ENCODE measurements around the gene DIAPH3.

Gene DIAPH3

DNA sequence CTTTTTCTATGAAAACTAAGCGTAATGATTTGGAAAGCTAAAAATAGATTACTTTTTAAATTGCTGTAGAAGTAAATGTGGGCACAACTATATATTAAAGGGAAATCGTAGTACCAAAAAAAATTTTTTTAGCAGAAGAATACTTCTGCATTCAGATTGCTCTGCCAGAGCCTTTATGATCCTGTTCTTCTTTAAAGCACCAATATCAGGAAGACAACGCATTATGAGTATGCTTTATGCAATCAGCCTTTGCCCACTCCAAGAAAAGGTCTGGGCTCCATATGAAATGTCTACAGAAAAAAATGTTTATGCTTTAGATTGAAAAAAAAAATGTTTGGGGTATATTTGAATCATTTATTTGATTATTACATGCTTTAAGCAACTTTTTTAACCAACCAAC, 137.4 kb downstream of the DIAPH3 start:
- no peak for DNase-seq (ENCODE audit: low read depth in 2 of 2)

DNA sequence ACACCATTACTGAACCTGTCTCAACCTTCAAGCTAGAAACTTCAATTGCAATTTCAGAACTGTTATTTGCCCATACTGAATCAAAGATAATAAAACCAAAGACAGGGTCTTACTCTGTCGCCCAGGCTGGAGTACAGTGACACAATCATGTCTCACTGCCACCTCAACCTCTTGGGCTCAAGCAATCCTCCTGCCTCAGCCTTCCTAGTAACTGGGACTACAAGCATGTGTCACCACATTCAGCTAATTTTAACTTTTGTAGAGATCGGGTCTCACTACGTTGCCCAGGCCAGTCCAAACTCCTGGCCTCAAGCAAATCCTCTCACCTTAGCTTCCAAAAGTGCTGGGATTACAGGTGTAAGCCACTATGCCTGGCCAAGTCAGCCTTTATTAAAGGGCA, 143.4 kb downstream of the DIAPH3 start:
- DNase-seq (ENCODE audit: low read depth in 2 of 2) = no peak

DNA sequence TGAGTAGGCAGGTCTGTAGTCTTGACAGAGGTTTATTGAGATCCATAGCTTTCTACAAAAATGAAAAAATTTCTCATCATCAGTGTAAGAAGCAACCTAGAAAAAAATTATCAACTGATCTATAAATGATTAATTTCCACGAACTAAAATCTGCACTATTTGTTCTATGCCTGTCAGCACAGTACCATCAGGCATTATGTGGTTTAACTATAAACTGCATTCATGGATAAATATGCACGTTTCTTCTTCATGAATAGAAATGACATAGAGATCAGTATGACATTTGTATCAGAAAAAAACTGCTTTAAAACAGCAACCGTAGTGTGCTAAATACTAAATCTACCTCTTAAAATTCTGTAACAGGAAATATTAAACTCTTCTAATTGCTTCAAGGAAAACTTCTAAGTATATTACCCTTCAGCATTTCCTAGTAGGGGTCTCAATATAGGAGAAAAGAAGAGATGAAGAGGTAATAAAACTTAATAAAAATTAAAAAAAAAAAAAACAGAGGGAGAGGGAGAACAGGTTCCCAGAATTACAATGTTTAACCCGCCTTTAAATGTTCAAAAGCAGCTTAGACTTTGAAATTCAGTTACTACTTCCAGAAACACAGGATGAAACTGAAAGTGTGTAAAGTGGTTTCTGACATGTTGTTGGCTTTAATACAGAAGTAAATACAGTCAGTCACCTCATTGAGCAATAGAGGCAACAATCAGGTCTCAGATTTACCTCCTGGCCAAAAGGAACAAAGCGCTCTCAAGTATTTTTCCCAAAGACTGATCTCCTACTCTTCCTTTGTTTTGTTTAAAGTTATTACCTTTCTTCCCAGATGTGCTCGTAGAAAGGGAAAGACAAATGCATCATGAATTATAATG, 144.4 kb downstream of the DIAPH3 start:
- DNase-seq (ENCODE audit: low read depth in 2 of 2) = no peak

DNA sequence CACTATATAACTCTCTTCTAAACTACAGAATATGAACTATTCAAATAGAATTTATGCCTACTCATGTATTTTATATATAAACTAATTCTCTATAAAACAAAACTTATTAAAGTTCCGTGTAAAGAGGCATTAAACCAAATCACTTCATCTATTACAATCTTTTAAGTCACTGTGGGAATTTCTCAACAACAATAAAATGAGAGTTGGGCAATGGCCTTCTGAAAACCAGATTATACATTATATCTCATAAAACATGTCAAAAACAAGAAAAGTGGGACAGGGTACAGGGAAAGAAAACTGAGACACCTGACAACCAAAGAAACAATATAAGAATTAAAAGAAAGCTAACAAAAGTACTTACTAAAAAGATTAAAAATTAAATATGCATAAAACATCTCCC, 145.2 kb downstream of the DIAPH3 start:
- DNase-seq (ENCODE audit: low read depth in 2 of 2) = no peak

DNA sequence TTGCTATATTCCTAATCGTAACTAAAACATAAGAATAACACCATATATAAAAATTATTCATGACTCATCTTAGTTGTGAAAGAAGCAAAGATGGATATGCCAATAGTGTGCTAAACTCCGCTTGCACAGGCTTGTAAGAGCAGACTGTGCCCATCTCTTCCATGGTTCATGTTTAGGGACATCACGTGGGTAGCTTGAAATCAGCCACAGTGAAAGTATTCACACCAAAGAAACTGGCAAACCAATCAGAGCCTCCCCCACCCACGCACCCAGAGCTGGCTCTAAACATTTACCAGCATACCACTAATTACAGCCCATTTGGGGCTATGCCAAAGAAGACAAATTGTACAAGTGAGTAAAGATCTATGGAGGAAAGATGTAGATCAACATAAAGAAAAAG, 147.5 kb downstream of the DIAPH3 start:
- no peak for DNase-seq (ENCODE audit: low read depth in 2 of 2)

DNA sequence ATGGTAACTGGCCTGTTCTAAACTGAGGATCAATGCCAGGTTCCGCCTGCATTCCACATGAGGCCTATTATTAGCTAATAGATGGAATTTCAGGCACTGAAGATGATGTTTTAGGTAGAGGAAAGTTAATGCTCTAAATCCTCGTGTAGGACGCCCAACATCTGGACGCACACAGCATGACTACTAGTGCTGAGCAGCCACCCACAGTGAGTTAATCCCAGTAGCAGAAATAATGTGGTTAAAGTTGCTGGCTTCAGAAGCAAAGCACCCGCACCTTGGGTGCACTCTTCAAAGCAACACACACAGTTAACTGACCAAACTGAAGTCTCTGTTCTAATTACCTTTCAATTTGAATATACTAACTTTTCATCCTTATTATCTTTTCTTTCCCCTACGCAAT, 150.6 kb downstream of the DIAPH3 start:
- no peak for DNase-seq (ENCODE audit: low read depth in 2 of 2)

DNA sequence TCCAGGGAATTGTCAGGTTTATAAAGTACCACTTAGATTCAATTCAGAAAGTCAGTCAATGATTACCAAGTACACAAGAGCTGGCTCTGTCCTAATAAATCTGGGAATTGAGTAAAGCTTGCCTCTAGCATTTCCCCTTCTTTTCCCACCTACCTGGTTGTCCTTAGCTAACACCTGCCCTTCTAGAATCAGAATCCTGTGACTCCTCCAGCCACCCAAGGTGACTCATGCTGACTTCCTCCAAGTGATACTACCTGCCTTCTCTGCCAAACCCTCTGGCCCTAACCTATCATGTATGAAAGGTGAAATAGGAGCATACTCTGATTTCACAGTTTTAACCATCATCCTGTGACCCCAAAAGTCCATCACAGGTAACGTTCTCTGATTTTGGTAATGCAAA, 151.2 kb downstream of the DIAPH3 start:
- no peak for DNase-seq (ENCODE audit: low read depth in 2 of 2)

DNA sequence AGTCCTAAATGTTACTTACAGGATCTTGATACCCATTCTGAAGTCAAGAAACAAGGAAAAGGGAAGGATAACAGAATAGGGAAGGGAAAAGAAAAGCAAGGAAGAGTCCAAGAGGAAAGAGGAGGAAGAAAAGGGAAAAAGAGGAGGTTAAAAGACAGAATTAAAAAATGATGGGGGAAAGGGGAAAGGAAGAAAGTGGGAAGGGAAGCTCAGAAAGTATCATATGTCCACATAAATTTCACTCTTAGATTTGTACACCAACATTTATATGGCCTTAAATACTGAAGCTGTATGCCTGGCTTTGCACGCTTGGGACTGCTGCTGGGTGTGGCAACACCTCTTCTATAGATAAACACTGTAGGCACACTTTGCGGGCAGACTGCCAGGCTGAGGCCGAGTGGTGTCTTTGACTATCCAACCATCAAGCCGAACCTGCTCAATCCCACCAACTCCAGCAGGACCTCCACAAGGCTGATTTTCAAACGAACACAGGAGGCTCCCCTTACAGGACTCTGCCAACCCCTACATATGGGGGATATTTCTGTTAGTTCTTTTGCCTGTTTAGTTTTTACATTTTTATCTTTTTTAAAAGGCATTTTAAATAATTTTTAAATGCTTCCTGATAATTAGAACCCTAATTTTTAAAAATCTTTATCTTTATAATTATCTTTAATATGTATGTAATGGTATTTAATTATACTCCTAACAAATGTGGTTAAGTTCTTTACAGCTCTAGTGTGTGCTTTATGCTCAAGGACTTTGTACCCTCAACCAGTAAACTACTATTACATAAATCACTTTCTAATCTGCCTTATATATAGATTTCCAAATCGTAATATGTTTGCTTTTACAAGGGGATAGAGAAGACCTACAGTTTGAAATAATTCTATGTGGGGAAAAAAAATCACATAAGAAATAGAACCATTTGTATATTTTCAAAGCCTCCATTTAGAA, 154.2 kb downstream of the DIAPH3 start:
- no peak for DNase-seq (ENCODE audit: low read depth in 2 of 2)

DNA sequence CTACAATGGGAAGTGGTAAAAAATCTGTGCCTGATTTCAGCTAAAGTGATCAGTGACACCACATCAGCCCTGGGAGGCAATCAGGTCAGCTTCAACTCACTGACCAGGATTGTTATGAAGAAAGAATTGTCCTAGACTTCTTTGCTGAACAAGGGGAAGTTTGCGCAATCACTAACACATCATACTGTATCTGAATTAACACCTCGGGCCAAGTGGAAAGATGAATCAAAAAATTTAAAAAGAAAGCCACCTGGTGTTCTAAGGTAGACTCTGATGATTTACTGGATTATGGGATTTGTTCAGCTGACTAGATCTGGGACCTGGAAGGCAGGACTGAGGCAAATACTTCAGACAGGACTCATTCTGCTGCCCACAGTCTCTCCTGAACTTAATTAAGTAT, 161.8 kb downstream of the DIAPH3 start:
- DNase-seq (ENCODE audit: low read depth in 2 of 2) = no peak

DNA sequence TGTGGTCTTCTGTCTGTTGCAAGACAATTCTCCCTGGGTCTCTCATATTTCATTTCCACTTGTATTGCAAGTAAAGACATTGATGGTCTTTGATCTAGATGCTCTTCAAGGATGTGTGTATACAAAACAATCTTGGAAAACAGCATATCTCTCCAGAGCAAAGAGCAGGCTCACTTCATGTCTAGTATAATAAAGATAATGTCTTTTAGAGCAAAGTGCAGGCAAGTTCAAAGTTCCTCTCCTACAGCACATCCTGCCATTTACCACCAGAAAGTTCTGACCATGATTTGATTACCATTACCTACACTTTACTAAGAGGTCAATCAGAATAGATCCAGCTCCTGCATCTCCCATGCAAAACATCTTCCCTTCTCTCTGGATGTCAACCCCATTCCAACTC, 162.8 kb downstream of the DIAPH3 start:
- DNase-seq (ENCODE audit: low read depth in 2 of 2) = no peak

DNA sequence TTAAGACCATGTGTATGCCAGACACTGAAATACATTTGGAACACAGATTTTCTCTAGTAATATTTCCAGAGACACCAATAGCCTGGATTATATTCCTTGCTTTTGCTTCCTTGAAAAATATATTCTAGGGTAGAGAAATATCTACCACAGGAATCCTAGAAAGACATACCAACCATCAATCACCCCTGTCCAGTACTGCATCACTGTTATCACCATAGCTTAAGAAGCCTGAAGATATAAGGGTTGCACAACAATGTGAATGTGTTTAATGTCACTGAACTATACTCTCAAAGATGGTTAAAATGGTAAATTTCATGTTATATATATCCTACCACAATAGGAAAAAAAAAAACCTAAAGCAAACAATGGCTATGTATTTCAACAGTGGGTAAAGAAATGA, 163.6 kb downstream of the DIAPH3 start:
- DNase-seq (ENCODE audit: low read depth in 2 of 2) = no peak

DNA sequence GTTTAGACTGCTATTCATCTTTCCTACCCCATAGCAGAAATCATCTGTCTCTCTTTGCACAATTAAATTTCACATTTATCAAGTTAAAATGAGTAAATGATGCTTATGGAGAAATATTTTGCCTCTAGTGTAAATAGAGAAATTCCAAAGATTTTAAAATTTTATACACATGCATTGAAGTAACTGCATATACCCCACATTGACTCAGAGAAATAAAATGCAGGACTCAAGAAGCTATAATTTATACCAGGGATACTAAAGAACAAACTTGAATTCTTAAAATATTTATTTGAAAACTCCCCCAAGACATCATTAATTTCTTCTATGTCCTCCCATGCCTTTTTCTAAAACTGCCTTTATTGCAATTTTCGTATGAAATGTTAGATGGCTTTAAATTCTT, 165.8 kb downstream of the DIAPH3 start:
- DNase-seq (ENCODE audit: low read depth in 2 of 2) = no peak

DNA sequence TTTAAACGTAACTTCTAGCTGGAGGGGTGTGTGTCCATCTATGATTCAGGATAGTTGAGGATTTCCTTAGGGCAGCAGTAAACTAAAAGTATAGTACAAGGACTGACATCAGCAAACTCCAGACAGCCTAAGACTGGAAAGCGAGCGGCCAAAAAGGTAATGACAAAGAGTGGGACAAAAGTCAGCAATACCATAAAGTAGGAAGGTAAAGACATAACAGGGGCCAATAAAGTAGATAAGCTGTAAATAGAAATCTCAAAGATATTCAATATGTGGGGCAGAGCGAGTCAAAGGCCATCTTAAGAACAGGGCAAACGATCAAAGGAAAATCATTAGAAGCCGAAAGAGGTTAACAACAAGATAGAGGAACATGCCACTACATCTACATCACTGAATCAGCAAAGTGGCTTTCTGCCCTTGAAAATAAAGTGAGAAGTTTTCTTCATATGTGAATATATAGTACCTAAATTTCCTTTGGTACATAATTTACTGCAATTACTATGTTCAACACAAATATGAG, 167.2 kb downstream of the DIAPH3 start:
- no peak for DNase-seq (ENCODE audit: low read depth in 2 of 2)

DNA sequence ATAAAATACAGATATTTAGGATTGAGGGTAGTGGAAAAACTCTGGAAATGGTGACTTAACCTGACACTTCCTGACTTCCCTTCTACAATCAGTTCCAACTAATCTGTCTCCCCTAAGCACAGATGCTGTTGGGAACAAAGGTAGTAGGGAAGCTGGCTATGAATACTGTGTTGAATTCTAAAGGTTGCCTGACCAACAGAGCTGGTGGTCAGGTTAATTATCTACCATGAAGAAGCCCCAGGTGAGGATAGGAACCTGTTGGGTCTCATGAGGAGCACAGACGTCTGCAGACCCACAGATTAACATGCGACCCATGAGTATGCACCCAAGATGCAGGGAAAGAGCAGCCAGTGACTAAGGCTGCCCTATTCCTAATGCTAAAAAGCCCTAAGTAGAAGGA, 172.3 kb downstream of the DIAPH3 start:
- no peak for DNase-seq (ENCODE audit: low read depth in 2 of 2)

DNA sequence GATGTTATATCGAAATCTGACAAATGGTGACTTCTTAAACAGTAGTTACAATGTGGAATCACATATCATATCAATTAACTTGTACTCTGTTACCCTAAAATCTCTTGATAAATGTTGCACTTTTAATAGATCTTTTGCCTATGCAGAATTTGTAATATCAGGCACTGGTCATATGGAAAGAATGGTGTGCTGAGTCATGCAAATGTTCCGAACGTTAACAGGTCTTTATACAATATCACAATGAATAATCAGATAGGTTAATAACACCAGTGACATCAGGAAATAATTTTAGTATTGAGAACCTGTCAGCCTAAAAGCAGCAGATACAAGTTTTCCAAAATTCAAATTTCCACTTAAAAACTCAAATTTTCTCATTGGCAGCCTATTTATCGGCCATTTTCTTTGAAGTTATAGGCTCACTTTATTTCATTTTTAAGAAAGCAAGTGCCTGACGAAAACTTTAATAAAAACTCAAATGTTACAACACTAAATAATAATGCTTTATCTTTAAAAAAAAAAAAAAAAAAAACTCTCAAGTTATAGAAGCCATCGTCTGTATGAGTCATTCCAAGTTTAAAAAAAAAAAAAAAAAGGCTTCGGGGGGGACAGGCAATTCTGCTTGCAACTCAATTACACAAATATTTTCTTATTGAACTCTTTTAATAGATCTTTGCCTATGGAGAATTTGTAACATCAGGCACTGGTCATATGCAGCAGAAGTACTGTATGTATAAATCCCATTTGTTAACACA, 180.9 kb downstream of the DIAPH3 start:
- DNase-seq (ENCODE audit: low read depth in 2 of 2) = no peak

DNA sequence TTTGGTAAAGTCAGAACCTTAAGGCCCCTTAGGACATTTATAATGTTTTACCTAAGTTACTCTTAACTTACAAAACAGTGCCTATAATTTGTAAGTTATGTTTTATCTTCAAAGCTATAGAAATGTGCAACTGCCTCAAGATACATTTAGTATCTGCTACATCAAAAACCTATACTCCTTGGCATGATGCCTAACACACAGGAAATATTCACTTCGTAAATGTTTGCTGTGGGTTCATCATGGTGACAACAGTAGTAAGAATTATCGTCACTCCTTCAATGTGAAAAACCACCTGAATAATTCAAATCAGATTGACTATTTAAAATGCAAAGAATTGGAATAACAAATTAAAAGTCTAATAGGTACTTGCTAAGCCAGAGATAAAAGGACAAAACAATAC, 184.1 kb downstream of the DIAPH3 start:
- DNase-seq (ENCODE audit: low read depth in 2 of 2) = no peak

DNA sequence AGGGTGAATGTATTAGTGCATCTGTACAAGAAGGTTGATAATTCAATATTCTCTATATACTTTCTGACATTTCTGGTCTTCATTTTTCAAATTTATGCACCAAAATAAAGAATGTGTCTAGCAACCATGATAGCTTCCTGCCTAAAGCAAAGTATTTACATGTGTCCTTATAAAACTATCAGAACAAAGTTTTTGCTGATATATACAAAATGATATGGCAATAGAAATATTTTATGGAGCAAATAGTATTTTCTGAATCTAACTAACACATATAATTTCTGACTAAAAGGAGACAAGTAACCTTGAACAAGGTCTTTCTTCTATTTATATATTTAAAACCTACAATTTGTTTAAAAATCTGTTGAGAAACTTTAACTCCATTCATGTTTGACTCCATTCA, 184.9 kb downstream of the DIAPH3 start:
- no peak for DNase-seq (ENCODE audit: low read depth in 2 of 2)

DNA sequence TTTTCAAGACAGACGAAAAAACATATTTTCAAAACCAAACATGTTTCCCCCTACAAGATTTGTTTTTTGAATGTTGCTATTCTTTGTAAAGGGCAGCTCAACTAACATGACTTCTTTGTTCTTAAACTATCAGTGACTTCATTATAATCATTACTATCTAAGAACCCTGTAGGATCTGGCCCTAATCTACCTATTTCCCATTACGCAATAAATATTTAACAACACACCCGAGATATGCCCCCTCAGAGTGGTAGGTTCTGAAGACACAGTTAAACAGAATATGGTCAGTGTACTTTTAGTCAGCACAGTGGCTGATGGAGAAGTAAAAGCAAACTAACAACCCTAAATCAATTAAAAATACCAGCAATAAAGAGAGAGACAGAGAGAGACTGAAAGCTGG, 186.9 kb downstream of the DIAPH3 start:
- no peak for DNase-seq (ENCODE audit: low read depth in 2 of 2)

DNA sequence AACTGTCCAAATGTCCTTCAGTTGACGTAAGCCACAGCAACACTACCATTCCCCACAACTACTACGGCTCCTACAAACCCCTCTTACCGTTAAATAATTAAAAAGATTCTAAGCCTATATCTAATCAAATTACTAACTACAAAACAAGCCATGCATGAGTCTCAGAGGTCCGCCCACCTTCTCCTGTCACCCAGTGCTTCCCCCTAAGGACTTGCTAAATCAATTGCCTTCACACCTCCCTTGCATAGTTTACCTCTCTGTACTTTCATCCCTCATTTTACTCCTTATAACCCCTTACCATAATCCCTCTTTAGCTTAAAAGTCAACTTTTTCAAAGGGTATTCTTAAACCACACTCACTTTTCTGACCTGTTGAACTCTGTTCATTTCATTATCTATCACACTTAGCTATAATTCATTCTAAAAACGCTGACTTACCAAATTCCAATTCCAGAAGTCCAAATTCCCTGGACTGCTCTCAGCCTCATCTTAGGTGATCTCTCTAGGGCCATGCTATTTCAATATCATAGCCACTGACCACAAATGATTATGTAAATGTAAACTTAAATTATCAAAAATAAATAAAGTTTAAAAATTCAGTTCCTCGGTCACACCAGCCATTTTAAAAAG, 187.8 kb downstream of the DIAPH3 start:
- no peak for DNase-seq (ENCODE audit: low read depth in 2 of 2)

DNA sequence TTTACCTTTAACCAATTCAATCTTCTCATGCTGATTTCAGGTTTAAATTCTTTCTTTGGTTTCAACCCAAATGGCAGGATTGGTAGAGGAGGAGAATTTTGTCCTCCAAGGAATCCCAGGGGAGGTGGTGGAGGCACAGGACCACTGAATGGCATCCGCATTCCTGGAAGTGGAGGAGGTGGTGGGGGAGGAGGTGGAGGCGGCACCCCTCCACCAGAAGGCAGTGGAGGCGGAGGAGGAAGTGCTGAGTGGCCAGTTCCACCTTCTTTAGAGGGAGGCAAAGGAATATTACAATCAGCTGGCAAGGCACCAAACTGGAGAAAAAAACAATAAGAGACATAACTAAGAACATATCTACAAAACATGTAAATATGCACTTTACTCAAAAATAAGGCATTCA, 192.9 kb downstream of the DIAPH3 start:
- DNase-seq (ENCODE audit: low read depth in 2 of 2) = no peak

DNA sequence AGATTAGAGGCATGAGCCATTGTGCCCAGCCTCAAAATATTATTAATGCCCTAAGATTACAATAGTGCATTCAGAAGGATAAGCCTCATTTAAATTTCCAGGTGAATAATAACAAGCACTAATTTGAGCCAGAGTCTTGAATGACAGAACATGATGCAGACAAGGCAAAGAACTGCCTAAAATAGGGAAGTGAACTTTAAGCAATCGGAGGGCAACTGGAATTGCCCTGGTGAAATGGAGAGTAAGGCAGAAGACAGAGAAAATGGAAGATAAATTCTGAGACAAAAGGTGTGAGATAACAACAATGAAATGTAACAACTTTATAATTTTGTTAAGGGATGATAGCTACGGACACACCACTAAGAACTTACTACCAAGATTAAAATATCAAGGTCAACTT, 199.9 kb downstream of the DIAPH3 start:
- no peak for DNase-seq (ENCODE audit: low read depth in 2 of 2)

Measured in stimulated activated CD4-positive, alpha-beta T cell treated with anti-CD3 and anti-CD28 coated beads, Interleukin-1b, Interleukin-23, amount 100 ng/mL, for 1 hour (primary cell).